Loucy (cell line): ENCODE data around the gene PPEF1.

Source experiments
- EZH2phosphoT487 ChIP-seq: fragments of 200-600 bp; IDR thresholded peaks from 2 replicates; pipeline ENCODE4 v1.6.1; 2018; ENCODE audit warnings: antibody characterized with exemption, mild to moderate bottlenecking, moderate library complexity, borderline replicate concordance
- TF ChIP-seq, protein P1 (sequence below): fragments of 200-600 bp; sonication (generic); conservative IDR thresholded peaks from 2 replicates; pipeline ENCODE4 v1.5.1; 2014; ENCODE audit warnings: mild to moderate bottlenecking, antibody characterized with exemption, low read length

- TF ChIP-seq EZH2phosphoT487: no peak
- TF ChIP-seq, protein P1, sequence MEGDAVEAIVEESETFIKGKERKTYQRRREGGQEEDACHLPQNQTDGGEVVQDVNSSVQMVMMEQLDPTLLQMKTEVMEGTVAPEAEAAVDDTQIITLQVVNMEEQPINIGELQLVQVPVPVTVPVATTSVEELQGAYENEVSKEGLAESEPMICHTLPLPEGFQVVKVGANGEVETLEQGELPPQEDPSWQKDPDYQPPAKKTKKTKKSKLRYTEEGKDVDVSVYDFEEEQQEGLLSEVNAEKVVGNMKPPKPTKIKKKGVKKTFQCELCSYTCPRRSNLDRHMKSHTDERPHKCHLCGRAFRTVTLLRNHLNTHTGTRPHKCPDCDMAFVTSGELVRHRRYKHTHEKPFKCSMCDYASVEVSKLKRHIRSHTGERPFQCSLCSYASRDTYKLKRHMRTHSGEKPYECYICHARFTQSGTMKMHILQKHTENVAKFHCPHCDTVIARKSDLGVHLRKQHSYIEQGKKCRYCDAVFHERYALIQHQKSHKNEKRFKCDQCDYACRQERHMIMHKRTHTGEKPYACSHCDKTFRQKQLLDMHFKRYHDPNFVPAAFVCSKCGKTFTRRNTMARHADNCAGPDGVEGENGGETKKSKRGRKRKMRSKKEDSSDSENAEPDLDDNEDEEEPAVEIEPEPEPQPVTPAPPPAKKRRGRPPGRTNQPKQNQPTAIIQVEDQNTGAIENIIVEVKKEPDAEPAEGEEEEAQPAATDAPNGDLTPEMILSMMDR: no peak
These were observed 154.1 kb downstream of the PPEF1 start for GRCh38 chrX:18861511-18861910.
